Measurements from ENCODE around the gene PLEKHN1.

PLEKHN1 gene

DNA sequence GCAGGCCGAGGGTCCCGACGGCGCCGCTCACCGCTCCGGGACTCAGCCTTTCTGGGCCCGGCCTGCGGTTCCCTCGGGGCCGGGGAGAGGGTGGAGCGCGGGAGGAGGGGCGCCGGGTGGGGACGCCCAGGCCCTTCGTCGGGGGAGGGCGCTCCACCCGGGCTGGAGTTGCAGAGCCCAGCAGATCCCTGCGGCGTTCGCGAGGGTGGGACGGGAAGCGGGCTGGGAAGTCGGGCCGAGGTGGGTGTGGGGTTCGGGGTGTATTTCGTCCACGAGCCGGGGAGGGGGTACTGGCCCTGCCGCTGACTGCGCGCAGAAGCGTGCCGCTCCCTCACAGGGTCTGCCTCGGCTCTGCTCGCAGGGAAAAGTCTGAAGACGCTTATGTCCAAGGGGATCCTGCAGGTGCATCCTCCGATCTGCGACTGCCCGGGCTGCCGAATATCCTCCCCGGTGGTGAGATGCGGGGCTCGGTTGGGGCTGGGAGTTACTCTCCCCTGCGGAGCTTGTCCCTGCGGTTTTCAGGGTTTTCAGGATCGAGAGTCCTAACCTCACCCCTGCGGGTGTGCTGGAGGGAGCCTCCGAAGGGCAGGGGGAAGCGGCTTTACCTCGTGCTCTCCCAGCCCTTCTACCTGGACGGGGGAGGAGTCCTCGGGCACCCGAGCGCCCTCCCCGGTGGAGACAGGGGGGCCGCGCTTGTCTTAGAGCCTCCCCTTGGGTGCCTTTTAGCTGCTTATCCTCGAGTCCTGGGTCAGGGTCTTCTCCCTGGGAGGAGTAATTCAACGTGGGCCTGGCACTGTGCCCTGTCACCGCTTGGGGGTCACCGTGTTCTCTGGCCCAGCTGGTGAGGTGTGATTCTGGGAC is 40.5 kb upstream of the PLEKHN1 start:
- H3K4me3 ChIP-seq (replicated peaks; ENCODE audit: low read depth, low read length), result no peak overlapping the region
- no peak for TF ChIP-seq CTCF (IDR thresholded peaks at IDR 0.05; ENCODE audit: low read length, missing control alignments)

GRCh38 chr1:927234-927633 is 39.0 kb upstream of the PLEKHN1 start:
- TF ChIP-seq CTCF (IDR thresholded peaks at IDR 0.05; ENCODE audit: low read length, missing control alignments), result no peak
- H3K4me3 ChIP-seq (replicated peaks; ENCODE audit: low read depth, low read length), result no peak overlapping the region
- DNase-seq (ENCODE audit: low read depth), result no peak

More for the DNA sequence above, 40.5 kb upstream of the PLEKHN1 start:
- peak; percentile 16 for DNase-seq (ENCODE audit: low read depth)

- TF ChIP-seq CTCF (IDR thresholded peaks at IDR 0.05; ENCODE audit: low read length, missing control alignments), result no peak
- H3K4me3 ChIP-seq (replicated peaks; ENCODE audit: low read depth, low read length), result no peak overlapping the region
- DNase-seq (ENCODE audit: low read depth), result no peak
Measured at GRCh38 chr1:927748-928147, 38.5 kb upstream of the PLEKHN1 start.

DNA sequence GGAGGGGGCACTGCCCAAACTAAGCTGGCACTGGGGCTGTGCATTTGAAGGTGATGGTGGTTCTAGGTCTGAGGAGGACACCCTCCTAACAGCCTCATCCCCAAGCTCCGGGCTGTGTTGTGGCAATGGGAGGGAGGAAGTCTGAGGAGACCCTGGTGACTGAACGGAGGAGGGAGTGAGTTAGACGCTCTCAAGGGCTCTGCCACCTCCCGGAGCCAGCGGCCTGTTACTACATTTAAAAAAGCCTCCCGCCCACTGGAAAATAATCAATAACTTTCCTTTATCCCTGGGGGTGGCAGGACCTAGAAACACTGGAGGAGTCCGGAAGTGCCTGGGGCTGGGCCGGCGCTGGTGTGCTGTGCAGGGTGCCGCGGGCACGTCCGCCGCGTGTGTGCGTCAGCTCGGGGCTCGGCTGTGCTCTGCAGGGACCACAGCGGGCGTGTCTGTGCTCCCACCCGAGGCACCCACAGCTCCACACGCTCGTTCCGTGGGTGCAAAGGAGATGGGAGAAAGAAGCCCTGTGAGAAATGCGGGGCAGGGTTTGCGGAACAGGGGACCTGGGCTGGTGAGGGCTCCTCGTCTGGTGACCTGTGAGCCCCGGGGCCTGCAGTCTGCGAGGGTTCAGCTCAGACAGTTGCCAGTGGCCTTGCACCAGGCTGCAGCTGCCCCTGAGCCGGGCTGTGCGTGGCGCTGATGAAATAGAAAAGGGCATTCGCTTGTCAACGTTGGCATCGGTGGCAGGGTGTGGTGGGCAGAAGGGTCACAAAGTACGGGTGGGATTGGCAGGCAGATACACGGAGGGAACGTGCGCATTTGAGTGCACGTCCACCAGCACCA is 37.2 kb upstream of the PLEKHN1 start:
- DNase-seq (ENCODE audit: low read depth), result no peak
- H3K4me3 ChIP-seq (replicated peaks; ENCODE audit: low read depth, low read length), result no peak overlapping the region
- TF ChIP-seq CTCF (IDR thresholded peaks at IDR 0.05; ENCODE audit: low read length, missing control alignments), result no peak

DNA sequence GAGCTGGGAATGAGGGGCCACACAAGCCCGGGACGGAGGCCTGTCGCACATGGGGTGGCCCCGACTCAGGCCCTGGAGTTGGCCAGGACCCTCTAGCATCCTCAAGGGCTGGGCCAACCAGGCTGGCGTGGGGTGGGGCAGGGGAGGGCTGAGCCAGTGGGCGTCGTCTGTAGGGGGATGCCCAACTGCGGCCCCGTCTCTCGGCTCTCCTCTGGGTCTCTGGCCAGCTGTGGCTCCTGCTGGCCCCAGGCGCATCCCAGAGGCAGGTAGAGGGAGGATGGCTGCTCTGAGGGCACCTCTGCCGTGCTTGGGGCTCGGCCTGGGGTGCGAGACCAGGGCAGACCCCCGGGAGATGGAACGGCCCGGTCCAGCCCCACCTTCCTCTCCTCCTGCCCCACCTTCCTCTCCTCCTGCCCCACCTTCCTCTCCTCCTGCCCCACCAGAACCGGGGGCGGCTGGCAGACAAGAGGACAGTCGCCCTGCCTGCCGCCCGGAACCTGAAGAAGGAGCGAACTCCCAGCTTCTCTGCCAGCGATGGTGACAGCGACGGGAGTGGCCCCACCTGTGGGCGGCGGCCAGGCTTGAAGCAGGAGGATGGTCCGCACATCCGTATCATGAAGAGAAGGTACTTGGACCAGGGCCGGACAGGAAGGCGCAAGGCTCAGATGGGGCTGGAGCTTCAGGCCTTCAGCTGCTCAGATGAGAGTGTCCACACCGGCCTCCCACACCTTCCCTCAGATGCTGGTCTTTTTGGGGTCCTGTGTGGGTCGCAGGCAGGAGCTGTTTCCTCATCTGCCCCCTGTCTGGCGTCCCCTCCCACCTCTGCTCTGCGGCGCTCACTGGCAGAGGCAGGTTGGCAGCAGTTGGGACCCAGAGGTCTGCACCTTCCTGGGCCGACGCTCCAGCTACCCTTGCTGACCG is 36.3 kb upstream of the PLEKHN1 start:
- no peak for TF ChIP-seq CTCF (IDR thresholded peaks at IDR 0.05; ENCODE audit: low read length, missing control alignments)
- H3K4me3 ChIP-seq (replicated peaks; ENCODE audit: low read depth, low read length), result no peak overlapping the region
- DNase-seq (ENCODE audit: low read depth), result no peak

DNA sequence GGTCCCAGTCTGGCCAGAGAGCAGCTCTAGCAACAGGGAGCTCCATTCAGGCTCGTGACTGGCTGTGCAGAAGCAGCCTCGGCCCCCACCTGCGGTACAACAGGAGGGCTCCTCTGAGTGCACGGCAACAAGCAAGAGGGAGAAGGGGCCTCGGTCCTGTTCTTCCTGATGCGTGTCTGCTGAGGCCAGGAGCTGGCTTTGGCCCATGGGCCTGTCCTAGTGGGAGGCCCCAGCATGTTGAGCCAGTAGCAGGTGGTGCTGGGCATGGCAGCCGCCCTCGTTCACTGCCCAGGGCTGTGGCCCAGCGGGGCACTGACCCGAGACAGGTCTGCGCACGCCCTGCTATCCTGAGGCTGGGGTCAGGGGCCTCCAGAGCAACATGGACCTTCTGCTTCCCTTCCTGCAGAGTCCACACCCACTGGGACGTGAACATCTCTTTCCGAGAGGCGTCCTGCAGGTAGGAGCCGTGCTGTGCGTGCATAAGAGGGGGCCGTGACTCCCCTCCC is 35.6 kb upstream of the PLEKHN1 start:
- TF ChIP-seq CTCF (IDR thresholded peaks at IDR 0.05; ENCODE audit: low read length, missing control alignments), result no peak
- no peak for DNase-seq (ENCODE audit: low read depth)

More for the DNA sequence above, 35.6 kb upstream of the PLEKHN1 start:
- no peak overlapping the region for H3K4me3 ChIP-seq (replicated peaks; ENCODE audit: low read depth, low read length)
